ENCODE data around the gene PPP1R14D.

PPP1R14D gene, protein sequence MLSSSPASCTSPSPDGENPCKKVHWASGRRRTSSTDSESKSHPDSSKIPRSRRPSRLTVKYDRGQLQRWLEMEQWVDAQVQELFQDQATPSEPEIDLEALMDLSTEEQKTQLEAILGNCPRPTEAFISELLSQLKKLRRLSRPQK

DNA sequence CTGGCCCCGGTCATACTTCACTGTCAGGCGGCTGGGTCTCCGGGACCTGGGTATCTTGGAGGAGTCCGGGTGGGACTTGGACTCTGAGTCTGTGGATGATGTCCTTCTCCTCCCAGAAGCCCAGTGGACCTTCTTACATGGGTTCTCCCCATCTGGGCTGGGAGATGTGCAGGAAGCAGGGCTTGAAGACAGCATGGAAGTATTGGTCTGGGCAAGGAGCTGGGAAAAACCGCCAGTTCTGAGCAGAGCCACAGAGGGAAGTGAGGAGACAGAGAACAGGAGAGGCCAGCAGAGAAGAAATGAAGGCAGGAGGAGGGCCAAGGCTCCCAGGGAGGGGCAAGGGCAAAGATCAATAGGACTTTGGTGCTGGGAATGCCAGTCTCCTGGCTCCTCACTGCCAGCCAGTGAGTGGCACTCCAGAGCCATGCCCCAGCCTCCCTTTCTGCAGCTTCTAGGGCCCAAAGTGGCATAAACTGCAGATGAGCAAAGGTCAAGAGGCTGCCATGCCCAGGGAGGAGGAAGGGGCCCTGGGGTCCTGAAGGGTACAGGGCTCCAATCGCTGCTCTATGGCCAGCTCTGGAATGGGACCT is at the start of gene PPP1R14D:
PPP1R14D (minus strand) TSS at position 262 of the 590 bp plus-strand sequence; CDS start at position 195, 67 bp downstream.
- no peak for DNase-seq (ENCODE audit: low read depth)
- H3K4me1 ChIP-seq (ENCODE audit: control insufficient read depth, insufficient read depth, low read length) = no peaks in the 10 kb centered on the region
- no peaks in the 10 kb centered on the region for H3K36me3 ChIP-seq (ENCODE audit: control insufficient read depth, insufficient read depth, low read length, severe bottlenecking)
- H3K9ac ChIP-seq (ENCODE audit: low read length) = no peak within 1 kb of the TSS
- peaks cover 18% of the 10 kb centered on the region for H3K27me3 ChIP-seq (replicated peaks; ENCODE audit: control insufficient read depth, insufficient read depth, low read length)
- no peak within 1 kb of the TSS for H3K4me3 ChIP-seq (ENCODE audit: low read length)
- no peaks in the 10 kb centered on the region for H3K9me3 ChIP-seq (ENCODE audit: control insufficient read depth, low read length)

DNA sequence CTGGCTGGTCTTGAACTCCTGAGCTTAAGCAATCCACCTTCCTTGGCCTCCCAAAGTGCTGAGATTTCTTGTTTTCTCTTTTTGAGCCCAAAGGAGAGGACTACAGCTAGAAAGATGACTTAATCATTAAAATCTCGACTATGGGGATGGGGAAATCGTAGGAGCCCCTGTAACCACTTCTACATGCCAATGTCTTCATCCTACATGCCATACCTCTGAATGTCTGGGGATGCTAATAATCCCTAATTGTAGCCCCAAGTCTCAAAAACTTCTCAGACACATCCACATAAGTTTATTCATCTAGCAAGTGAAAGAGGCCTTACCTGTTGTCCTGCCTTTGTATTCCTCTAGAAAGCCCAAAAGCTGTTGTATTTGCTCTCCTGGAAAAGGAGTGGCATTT is 49.2 kb upstream of the PPP1R14D start:
- DNase-seq (ENCODE audit: low read depth) = no peak
- H3K27me3 ChIP-seq (replicated peaks; ENCODE audit: control insufficient read depth, insufficient read depth, low read length) = peaks cover 15% of the 10 kb centered on the region
- H3K4me3 ChIP-seq (ENCODE audit: low read length) = no peak overlapping the region
- H3K4me1 ChIP-seq (ENCODE audit: control insufficient read depth, insufficient read depth, low read length) = no peaks in the 10 kb centered on the region
- H3K9ac ChIP-seq (ENCODE audit: low read length) = no peak overlapping the region
- no peaks in the 10 kb centered on the region for H3K36me3 ChIP-seq (ENCODE audit: control insufficient read depth, insufficient read depth, low read length, severe bottlenecking)
- no peaks in the 10 kb centered on the region for H3K9me3 ChIP-seq (ENCODE audit: control insufficient read depth, low read length)

DNA sequence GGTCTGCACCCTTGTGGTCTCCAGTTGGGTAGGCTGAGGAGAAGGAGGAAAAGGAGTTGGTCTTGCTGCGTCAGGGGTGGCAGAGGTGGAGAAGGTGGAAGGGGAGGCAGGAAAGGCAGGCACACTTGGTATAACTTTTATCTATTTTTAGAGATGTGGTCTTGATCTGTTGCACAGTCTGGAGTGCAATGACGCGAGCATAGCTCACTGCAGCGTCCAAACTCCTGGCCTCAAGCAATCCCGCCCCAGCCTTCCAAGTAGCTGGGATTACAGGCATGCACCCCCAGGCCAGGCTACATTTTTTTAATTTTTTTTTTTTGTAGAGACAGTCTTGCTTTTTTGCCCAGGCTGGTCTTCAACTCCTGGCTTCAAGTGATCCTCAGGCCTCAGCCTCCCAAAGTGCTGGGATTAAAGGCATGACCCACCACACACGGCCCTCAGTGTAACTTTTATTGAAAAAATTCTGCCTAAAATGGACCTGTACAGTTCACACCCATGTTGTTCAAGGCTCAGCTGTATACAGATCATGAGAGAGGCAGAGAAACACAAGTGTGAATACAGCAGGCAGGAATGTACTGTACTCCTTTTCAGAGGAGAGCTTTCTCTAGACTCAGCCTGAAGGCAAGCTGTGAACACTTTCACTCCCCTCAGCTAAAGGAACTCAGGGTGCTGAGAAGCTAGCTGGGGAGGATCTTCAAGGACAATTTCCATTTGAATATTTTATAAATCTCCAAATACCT is 47.7 kb upstream of the PPP1R14D start:
- H3K27me3 ChIP-seq (replicated peaks; ENCODE audit: control insufficient read depth, insufficient read depth, low read length) = peaks cover 27% of the 10 kb centered on the region
- H3K4me3 ChIP-seq (ENCODE audit: low read length) = no peak overlapping the region
- H3K4me1 ChIP-seq (ENCODE audit: control insufficient read depth, insufficient read depth, low read length) = no peaks in the 10 kb centered on the region
- no peaks in the 10 kb centered on the region for H3K9me3 ChIP-seq (ENCODE audit: control insufficient read depth, low read length)
- no peak overlapping the region for H3K9ac ChIP-seq (ENCODE audit: low read length)
- peak; percentile 24 for DNase-seq (ENCODE audit: low read depth)
- no peaks in the 10 kb centered on the region for H3K36me3 ChIP-seq (ENCODE audit: control insufficient read depth, insufficient read depth, low read length, severe bottlenecking)

DNA sequence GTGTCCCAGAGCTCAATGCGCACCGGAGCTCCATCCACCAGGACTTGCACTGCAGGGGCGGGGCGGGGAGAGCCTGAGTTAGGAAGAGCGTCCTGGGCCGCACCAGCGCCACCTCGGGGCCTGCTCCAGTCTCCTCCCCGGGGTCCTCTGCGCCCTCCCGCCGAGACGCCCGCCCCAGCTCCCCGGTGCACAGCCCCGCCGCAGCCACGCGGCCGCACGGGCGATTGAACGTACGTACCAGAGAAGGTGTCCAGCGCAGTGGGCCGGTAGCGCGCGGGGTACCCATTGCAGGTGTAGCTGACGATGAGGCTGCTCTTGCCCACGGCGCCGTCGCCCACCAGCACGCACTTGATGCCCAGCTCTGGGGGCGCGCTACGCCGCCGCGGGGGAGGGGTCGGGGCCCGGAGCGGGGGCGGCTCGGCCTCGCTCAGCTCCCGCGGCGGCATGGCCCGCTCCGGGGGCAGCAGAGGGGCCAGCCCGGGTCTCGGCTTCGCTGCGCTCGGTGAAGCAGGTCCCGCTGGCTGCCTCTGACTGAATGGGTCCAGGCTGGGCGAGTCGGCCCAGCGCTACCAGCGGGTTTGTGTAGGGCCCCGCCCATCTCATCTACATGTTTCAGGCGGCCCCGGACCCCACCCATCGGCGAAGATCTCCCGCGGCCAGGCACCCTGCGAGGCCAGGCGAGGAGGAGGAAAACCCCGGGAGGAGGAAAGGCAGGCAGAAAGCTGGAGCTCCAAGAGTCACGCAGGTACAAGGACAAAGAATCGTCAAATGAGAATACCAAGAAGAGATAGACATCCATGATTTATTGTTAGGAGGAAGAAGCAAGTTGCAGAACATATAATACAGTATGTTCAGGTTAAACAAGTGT is 45.4 kb upstream of the PPP1R14D start, which contains the start of gene RHOV:
RHOV (minus strand) TSS at position 541 of the 868 bp plus-strand sequence; CDS start at position 446, 95 bp downstream.
- H3K9ac ChIP-seq (ENCODE audit: low read length) = no peak within 1 kb of the TSS
- peaks cover 6% of the 10 kb centered on the region for H3K4me1 ChIP-seq (ENCODE audit: control insufficient read depth, insufficient read depth, low read length)
- H3K27me3 ChIP-seq (replicated peaks; ENCODE audit: control insufficient read depth, insufficient read depth, low read length) = peaks cover 28% of the 10 kb centered on the region
- no peaks in the 10 kb centered on the region for H3K9me3 ChIP-seq (ENCODE audit: control insufficient read depth, low read length)
- peak; percentile 69 for DNase-seq (ENCODE audit: low read depth)
- H3K36me3 ChIP-seq (ENCODE audit: control insufficient read depth, insufficient read depth, low read length, severe bottlenecking) = no peaks in the 10 kb centered on the region
- H3K4me3 ChIP-seq (ENCODE audit: low read length) = peak within 1 kb of the TSS; percentile 56

DNA sequence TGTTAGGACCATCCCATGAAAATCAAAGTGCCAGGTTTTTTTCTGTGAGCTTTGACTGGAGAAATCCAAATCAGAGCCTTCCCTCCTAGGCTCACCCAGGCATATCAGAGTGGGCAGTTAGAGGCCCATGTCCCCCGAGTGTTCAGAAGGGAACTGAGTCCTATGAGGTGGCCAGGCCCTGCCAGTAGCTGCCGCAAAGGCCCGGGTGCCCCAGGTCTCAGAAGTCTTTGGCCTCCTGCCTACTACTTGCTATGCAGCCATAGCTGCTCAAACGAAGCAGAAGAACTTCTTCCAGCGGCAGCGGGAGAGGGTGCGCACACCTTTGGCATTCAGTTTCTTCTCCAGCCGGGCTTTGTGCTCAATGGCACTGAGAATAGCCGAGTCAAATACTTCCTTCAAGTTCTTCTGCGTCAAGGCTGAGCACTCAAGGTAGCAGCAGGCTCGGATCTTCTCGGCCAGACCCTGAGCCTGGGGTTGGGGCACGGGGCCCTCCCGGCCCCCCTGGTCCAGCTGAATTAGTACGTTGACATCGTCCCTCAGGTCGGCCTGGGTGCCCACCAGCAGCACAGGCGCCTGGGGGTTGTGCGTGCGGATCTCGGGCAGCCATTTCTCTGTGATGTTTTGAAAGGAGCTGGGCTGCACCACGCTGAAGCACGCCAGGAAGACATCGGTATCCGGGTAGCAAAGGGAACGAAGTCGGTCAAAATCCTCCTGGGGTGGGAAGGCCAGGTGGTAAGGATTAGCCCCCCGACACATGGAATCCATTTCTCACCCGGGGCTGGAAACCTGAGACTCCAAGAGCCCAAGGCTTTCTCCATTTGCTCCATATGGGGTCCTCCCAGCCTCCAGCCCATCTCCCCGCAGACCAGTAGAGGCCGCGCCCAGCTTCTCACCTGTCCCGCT is 44.5 kb upstream of the PPP1R14D start:
- Histone ChIP-seq H3K4me3 (ENCODE audit: low read length) (peak overlapping the region; percentile 56), H3K27me3 (replicated peaks; ENCODE audit: control insufficient read depth, insufficient read depth, low read length) (peaks cover 28% of the 10 kb centered on the region), H3K9me3 (ENCODE audit: control insufficient read depth, low read length) (no peaks in the 10 kb centered on the region), H3K36me3 (ENCODE audit: control insufficient read depth, insufficient read depth, low read length, severe bottlenecking) (no peaks in the 10 kb centered on the region), H3K4me1 (ENCODE audit: control insufficient read depth, insufficient read depth, low read length) (peaks cover 6% of the 10 kb centered on the region), H3K9ac (ENCODE audit: low read length) (no peak overlapping the region)
- no peak for DNase-seq (ENCODE audit: low read depth)

DNA sequence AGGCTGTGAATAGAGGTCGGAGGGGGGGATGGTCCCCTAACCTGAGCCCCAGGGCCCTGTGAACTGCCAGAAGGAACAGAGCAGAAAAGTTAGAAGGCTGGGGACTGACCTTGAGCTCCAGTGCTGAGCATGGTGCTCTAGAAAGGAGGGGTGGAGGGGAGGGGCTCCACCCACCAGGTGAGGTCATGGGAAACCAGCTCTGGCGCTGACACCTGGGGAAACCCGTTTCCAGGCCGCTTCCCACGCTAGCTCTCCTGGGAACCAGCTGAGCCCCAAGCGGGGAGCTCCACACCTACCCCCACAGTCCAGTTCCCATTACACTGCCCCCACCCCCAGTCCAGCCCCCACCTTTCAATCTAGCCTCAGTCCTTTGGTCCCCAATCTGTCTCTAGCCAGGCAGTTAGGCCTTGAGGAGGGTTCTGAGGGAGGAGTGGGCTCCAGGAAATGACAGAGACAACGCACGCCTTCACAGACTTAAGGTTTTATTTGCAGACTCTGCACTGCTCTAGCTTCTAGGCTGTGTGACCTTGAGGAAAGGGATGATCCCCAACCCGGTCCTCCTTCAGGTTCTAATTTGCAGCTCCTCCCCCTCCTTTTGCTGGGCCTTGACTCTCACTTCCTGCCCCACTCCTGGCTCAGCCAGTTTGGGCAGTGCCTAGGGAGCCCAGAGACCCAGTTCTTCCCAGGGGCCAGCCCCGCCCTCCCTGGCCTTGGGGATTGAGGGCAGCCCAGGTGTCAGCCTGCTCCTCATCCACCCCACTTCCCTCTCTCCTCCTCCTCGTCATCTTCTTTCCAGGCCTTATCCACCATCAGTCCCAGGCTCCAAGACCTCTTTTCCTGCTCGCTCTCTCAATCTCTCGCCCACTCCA is 43.5 kb upstream of the PPP1R14D start:
- Histone ChIP-seq H3K9ac (ENCODE audit: low read length) (no peak overlapping the region), H3K27me3 (replicated peaks; ENCODE audit: control insufficient read depth, insufficient read depth, low read length) (peaks cover 29% of the 10 kb centered on the region), H3K4me3 (ENCODE audit: low read length) (no peak overlapping the region), H3K9me3 (ENCODE audit: control insufficient read depth, low read length) (no peaks in the 10 kb centered on the region), H3K4me1 (ENCODE audit: control insufficient read depth, insufficient read depth, low read length) (peaks cover 6% of the 10 kb centered on the region), H3K36me3 (ENCODE audit: control insufficient read depth, insufficient read depth, low read length, severe bottlenecking) (no peaks in the 10 kb centered on the region)
- DNase-seq (ENCODE audit: low read depth) = no peak

DNA sequence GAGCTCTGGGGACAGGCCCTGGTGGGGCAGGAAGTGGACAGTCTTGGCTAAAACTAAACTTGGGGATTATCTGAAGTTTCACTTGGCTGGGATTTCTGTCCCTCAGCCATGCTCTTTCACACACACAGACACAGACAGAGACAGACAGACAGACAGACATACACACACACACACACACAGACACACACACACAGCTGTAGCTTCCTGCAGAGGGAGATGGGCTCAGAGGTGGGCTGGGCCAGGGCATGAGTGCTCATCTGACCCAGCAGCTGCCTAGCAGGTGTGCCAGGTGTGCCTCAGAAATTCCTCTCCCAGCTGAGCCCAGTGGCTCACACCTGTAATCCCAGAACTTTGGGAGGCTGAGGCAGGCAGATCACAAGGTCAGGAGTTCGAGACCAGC is 42.2 kb upstream of the PPP1R14D start:
- no peaks in the 10 kb centered on the region for H3K36me3 ChIP-seq (ENCODE audit: control insufficient read depth, insufficient read depth, low read length, severe bottlenecking)
- H3K9ac ChIP-seq (ENCODE audit: low read length) = no peak overlapping the region
- H3K4me1 ChIP-seq (ENCODE audit: control insufficient read depth, insufficient read depth, low read length) = peaks cover 6% of the 10 kb centered on the region
- H3K27me3 ChIP-seq (replicated peaks; ENCODE audit: control insufficient read depth, insufficient read depth, low read length) = peaks cover 32% of the 10 kb centered on the region
- no peak for DNase-seq (ENCODE audit: low read depth)
- H3K4me3 ChIP-seq (ENCODE audit: low read length) = no peak overlapping the region
- no peaks in the 10 kb centered on the region for H3K9me3 ChIP-seq (ENCODE audit: control insufficient read depth, low read length)

DNA sequence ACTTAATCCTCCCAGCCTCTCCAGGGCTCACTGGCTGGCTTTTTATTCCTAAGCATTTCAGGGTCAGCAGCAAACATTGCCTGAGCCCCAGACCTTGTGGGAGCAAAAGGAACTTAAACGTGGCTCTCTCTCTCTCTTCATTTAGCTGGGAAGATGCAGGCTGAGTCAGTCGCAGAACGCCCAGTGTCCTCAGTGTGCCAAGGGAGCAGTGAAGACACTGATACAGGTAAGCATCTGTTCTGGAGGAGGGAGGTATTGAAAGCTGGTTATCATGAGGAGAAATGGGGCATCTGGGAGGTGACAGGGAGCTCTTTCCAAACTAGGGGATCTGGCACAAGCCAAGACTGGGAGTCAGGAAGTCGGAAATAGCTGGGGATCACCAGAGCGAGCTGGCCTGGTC is 41.2 kb upstream of the PPP1R14D start:
- peaks cover 6% of the 10 kb centered on the region for H3K4me1 ChIP-seq (ENCODE audit: control insufficient read depth, insufficient read depth, low read length)
- H3K9ac ChIP-seq (ENCODE audit: low read length) = no peak overlapping the region
- no peaks in the 10 kb centered on the region for H3K9me3 ChIP-seq (ENCODE audit: control insufficient read depth, low read length)
- no peaks in the 10 kb centered on the region for H3K36me3 ChIP-seq (ENCODE audit: control insufficient read depth, insufficient read depth, low read length, severe bottlenecking)
- H3K27me3 ChIP-seq (replicated peaks; ENCODE audit: control insufficient read depth, insufficient read depth, low read length) = peaks cover 31% of the 10 kb centered on the region
- no peak overlapping the region for H3K4me3 ChIP-seq (ENCODE audit: low read length)
- no peak for DNase-seq (ENCODE audit: low read depth)

DNA sequence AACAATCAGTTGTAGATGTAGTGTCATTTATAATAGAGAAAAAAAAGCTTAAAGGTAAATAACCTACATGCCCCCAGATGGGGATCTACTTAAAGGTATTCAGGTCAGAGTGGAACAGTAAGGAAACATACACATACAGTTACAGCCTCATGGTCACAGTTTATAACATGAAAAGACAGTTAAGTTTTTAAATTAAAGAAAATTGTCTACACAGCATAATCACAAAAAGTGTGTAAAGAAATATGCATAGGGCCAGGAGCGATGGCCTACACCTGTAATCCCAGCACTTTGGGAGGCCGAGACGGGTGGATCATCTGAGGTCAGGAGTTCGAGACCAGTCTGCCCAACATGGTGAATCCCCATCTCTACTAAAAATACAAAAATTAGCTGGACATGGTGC is 38.7 kb upstream of the PPP1R14D start:
- H3K9me3 ChIP-seq (ENCODE audit: control insufficient read depth, low read length) = no peaks in the 10 kb centered on the region
- H3K4me3 ChIP-seq (ENCODE audit: low read length) = no peak overlapping the region
- H3K27me3 ChIP-seq (replicated peaks; ENCODE audit: control insufficient read depth, insufficient read depth, low read length) = peaks cover 25% of the 10 kb centered on the region
- H3K9ac ChIP-seq (ENCODE audit: low read length) = no peak overlapping the region
- H3K36me3 ChIP-seq (ENCODE audit: control insufficient read depth, insufficient read depth, low read length, severe bottlenecking) = no peaks in the 10 kb centered on the region
- H3K4me1 ChIP-seq (ENCODE audit: control insufficient read depth, insufficient read depth, low read length) = peaks cover 6% of the 10 kb centered on the region
- no peak for DNase-seq (ENCODE audit: low read depth)
